GM23338 (cell line): ENCODE results near the gene ARHGEF19. TPM values are rescaled to one million over a fixed set of nuclear protein-coding genes. Genes with fewer than 3 reads are reported as not detected.

Experiments used
- ATAC-seq: fragments of 200-7000 bp; cut with Tn5 transposase; 3 replicates; pipeline ENCODE4 v1.9.1; 2020
- DNase-seq: peaks from one replicate; pipeline ENCODE4 v3.0.0-alpha.2; 2015; ENCODE audit warnings: low spot score
- H2AFZ ChIP-seq: fragments of 200-600 bp; sonication (generic); 2 replicates; pipeline ENCODE4 v1.8.0; 2016; ENCODE audit warnings: antibody characterized with exemption, mild to moderate bottlenecking, moderate library complexity
- H3F3A ChIP-seq: fragments of 200-600 bp; sonication (generic); replicated peaks from 2 replicates; pipeline ENCODE4 v1.8.0; 2017; ENCODE audit warnings: antibody characterized with exemption, mixed run types, low read depth
- H3K27ac ChIP-seq: fragments of 200-600 bp; sonication (generic); 2 replicates; pipeline ENCODE4 v1.6.1; 2016; ENCODE audit warnings: low read depth
- H3K27me3 ChIP-seq: fragments of 200-600 bp; sonication (generic); 2 replicates; pipeline ENCODE4 v1.8.0; 2016; ENCODE audit warnings: mild to moderate bottlenecking, mixed run types, moderate library complexity; ENCODE audit not compliant: insufficient read depth
- H3K36me3 ChIP-seq: fragments of 200-600 bp; sonication (generic); 2 replicates; pipeline ENCODE4 v1.8.0; 2016; ENCODE audit warnings: mild to moderate bottlenecking; ENCODE audit not compliant: insufficient read depth
- H3K4me1 ChIP-seq: fragments of 200-600 bp; sonication (generic); 2 replicates; pipeline ENCODE4 v1.8.0; 2016; ENCODE audit warnings: mild to moderate bottlenecking, moderate library complexity; ENCODE audit not compliant: insufficient read depth
- H3K4me2 ChIP-seq: fragments of 200-600 bp; sonication (generic); 2 replicates; pipeline ENCODE4 v1.7.1; 2017; ENCODE audit warnings: mixed run types
- H3K4me3 ChIP-seq: fragments of 200-600 bp; sonication (generic); 2 replicates; pipeline ENCODE4 v1.6.1; 2016; ENCODE audit warnings: mixed run types
- H3K79me2 ChIP-seq: fragments of 200-600 bp; sonication (generic); replicated peaks from 2 replicates; pipeline ENCODE4 v1.8.0; 2017; ENCODE audit warnings: mild to moderate bottlenecking; ENCODE audit not compliant: insufficient read depth
- H3K9me2 ChIP-seq: fragments of 200-600 bp; sonication (generic); 2 replicates; pipeline ENCODE4 v1.8.0; 2017; ENCODE audit not compliant: insufficient read depth
- H4K20me1 ChIP-seq: fragments of 200-600 bp; sonication (generic); replicated peaks from 2 replicates; pipeline ENCODE4 v1.8.0; 2017; ENCODE audit warnings: mild to moderate bottlenecking; ENCODE audit not compliant: insufficient read depth
- H3K27ac Mint-ChIP-seq: 2 replicates; pipeline ENCODE4 v1.8.0; 2020; ENCODE audit warnings: inconsistent platforms, mild to moderate bottlenecking, moderate library complexity, mixed read lengths
- H3K27me3 Mint-ChIP-seq: 3 replicates; pipeline ENCODE4 v1.8.0; 2022; ENCODE audit warnings: low read depth, mild to moderate bottlenecking, moderate library complexity, mixed read lengths, inconsistent platforms; ENCODE audit not compliant: insufficient read depth, poor library complexity
- H3K36me3 Mint-ChIP-seq: 3 replicates; pipeline ENCODE4 v1.8.0; 2021; ENCODE audit warnings: low read depth, mild to moderate bottlenecking, inconsistent platforms, moderate library complexity, mixed read lengths
- H3K4me1 Mint-ChIP-seq: 3 replicates; pipeline ENCODE4 v1.8.0; 2020; ENCODE audit warnings: mild to moderate bottlenecking, inconsistent platforms, mixed read lengths
- H3K4me3 Mint-ChIP-seq: 3 replicates; pipeline ENCODE4 v1.8.0; 2021; ENCODE audit warnings: moderate library complexity, mild to moderate bottlenecking, inconsistent platforms, mixed read lengths
- H3K9me3 Mint-ChIP-seq: 3 replicates; pipeline ENCODE4 v1.8.0; 2020; ENCODE audit warnings: moderate library complexity, mild to moderate bottlenecking, inconsistent platforms, mixed read lengths
- CREB1 ChIP-seq: fragments of 250-450 bp; sonication (Bioruptor Pico); IDR thresholded peaks from 2 replicates; pipeline ENCODE4 v1.5.0; 2020; ENCODE audit warnings: low read depth, mild to moderate bottlenecking, moderate library complexity
- CTCF ChIP-seq, 2 experiments: fragments of 200-600 bp in 1 of 2; sonication (generic) in 1 of 2; conservative IDR thresholded peaks; 2 replicates each; pipeline versions ENCODE4 v1.5.1 to v1.6.1; 2016 to 2017; ENCODE audit warnings: antibody characterized with exemption in 2 of 2, low read depth in 2 of 2, mild to moderate bottlenecking in 2 of 2, moderate library complexity in 1 of 2
- EZH2 ChIP-seq: fragments of 200-600 bp; sonication (generic); IDR thresholded peaks from one replicate; pipeline ENCODE4 v1.8.0; 2017; ENCODE audit warnings: antibody characterized with exemption, mild to moderate bottlenecking, low read depth; ENCODE audit not compliant: unreplicated experiment
- EZH2phosphoT487 ChIP-seq: fragments of 200-600 bp; sonication (generic); IDR thresholded peaks from one replicate; pipeline ENCODE4 v1.8.1; 2018; ENCODE audit warnings: antibody characterized with exemption; ENCODE audit not compliant: unreplicated experiment
- JUNB ChIP-seq: IDR thresholded peaks from one replicate; pipeline ENCODE4 v1.6.1; 2016; ENCODE audit warnings: antibody characterized with exemption; ENCODE audit not compliant: unreplicated experiment
- NANOG ChIP-seq: IDR thresholded peaks from 2 replicates; pipeline ENCODE4 v1.6.1; 2016; ENCODE audit warnings: antibody characterized with exemption, borderline replicate concordance
- POLR2AphosphoS5 ChIP-seq: IDR thresholded peaks from 2 replicates; pipeline ENCODE4 v1.6.1; 2016; ENCODE audit warnings: antibody characterized with exemption, low read depth
- STAT1 ChIP-seq: IDR thresholded peaks from one replicate; pipeline ENCODE4 v1.6.1; 2016; ENCODE audit warnings: antibody characterized with exemption; ENCODE audit not compliant: unreplicated experiment
- ZNF114 ChIP-seq: fragments of 250-450 bp; sonication (Bioruptor Pico); IDR thresholded peaks from 2 replicates; pipeline ENCODE4 v1.5.0; 2020; ENCODE audit warnings: mild to moderate bottlenecking, moderate library complexity
- ZNF331 ChIP-seq: fragments of 250-450 bp; sonication (Bioruptor Pico); IDR thresholded peaks from 2 replicates; pipeline ENCODE4 v1.5.0; 2020; ENCODE audit warnings: low read depth, mild to moderate bottlenecking, moderate library complexity
- polyA plus RNA-seq: library from polyadenylated mRNA; unstranded; fragments of >200 nt; fragmentation: Nextera tagmentation; extraction: Ambion mirVana; gene quantifications from 2 replicates; pipeline ENCODE4 v1.2.1, GENCODE V29; 2016
- total RNA-seq: library from RNA; depleted of rRNA; stranded (reverse); fragments of >200 nt; shearing (Covaris generic); gene quantifications from 2 replicates; pipeline ENCODE4 v1.2.3, GENCODE V29; 2014
- TF ChIP-seq, protein P1 (sequence below): IDR thresholded peaks from 2 replicates; pipeline ENCODE4 v1.6.1; 2016; ENCODE audit warnings: antibody characterized with exemption
- TF ChIP-seq, protein P2 (sequence below): IDR thresholded peaks from one replicate; pipeline ENCODE4 v1.6.1; 2018; ENCODE audit warnings: antibody characterized with exemption; ENCODE audit not compliant: unreplicated experiment

The ARHGEF19 gene
- total and polyA plus RNA-seq, 2 experiments from 2014 or later, result 19.5 to 46.4 TPM

GRCh38 chr1:16243215-16243610 is 30.8 kb upstream of the ARHGEF19 start (continued):
- TF ChIP-seq ZNF114 (CRISPR knock-in tag), result no peak
- no peak for TF ChIP-seq EZH2phosphoT487
- TF ChIP-seq ZNF331 (CRISPR knock-in tag), result no peak
- no peak for TF ChIP-seq JUNB
- no peak for TF ChIP-seq STAT1
- no peak for TF ChIP-seq POLR2AphosphoS5

DNA sequence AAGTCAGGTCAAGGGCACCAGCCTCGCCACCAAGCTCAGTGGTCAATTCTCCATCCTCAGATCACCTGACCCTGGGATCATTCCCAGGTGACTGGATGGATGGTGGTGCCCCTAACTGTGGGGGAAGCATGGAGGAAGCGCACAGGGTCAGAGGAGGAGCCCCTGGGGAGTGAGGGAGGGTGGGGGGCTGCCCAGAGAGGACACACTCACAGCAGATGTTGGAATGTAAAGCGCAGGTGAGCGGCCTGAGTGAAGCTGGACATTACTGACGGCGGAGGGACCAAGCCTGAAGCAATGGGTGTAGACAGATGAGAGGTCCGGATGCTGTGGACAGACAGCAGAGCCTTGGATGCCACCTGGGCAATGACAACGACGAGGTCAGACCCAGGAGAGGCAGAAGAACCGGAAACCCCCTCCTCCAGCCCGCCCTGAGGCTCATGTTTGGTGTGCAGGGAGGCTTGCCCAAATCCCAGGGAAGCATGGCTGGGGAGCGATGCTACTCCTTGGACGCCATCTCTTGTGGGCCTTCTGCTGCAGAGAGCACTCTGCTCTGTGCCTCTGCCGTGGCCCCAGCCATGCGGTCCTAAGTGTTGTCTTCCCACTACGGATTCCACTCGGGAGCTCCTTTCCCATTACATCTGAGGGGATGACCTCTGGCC is 30.2 kb upstream of the ARHGEF19 start:
- Mint-ChIP-seq H3K36me3 (no peaks in the 10 kb centered on the region; the same call in 2 of the 3 replicates), H3K27me3 (peaks cover 4% of the 10 kb centered on the region), H3K4me3 (no peak overlapping the region), H3K9me3 (no peaks in the 10 kb centered on the region), H3K27ac (no peak overlapping the region), H3K4me1 (peaks cover 7% of the 10 kb centered on the region; the same call in 2 of the 3 replicates)
- Histone ChIP-seq H3K27me3 (no peaks in the 10 kb centered on the region), H3F3A (peaks cover 4% of the 10 kb centered on the region; the same call in 1 of the 2 replicates), H3K4me3 (no peak overlapping the region), H3K36me3 (no peaks in the 10 kb centered on the region), H4K20me1 (no peaks in the 10 kb centered on the region; the same call in 1 of the 2 replicates), H3K4me1 (no peaks in the 10 kb centered on the region), H3K27ac (no peak overlapping the region), H3K79me2 (no peaks in the 10 kb centered on the region), H3K9me2 (no peaks in the 10 kb centered on the region), H3K4me2 (no peak overlapping the region), H2AFZ (no peak overlapping the region)
- no peak for DNase-seq
- no peak for ATAC-seq
- TF ChIP-seq STAT1, result no peak
- no peak for TF ChIP-seq EZH2
- TF ChIP-seq, protein P1, sequence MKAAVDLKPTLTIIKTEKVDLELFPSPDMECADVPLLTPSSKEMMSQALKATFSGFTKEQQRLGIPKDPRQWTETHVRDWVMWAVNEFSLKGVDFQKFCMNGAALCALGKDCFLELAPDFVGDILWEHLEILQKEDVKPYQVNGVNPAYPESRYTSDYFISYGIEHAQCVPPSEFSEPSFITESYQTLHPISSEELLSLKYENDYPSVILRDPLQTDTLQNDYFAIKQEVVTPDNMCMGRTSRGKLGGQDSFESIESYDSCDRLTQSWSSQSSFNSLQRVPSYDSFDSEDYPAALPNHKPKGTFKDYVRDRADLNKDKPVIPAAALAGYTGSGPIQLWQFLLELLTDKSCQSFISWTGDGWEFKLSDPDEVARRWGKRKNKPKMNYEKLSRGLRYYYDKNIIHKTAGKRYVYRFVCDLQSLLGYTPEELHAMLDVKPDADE, result no peak
- TF ChIP-seq JUNB, result no peak
- TF ChIP-seq EZH2phosphoT487, result no peak
- TF ChIP-seq NANOG, result no peak
- TF ChIP-seq ZNF331 (CRISPR knock-in tag), result no peak
- TF ChIP-seq POLR2AphosphoS5, result no peak
- no peak for TF ChIP-seq ZNF114 (CRISPR knock-in tag)
- TF ChIP-seq, protein P2, sequence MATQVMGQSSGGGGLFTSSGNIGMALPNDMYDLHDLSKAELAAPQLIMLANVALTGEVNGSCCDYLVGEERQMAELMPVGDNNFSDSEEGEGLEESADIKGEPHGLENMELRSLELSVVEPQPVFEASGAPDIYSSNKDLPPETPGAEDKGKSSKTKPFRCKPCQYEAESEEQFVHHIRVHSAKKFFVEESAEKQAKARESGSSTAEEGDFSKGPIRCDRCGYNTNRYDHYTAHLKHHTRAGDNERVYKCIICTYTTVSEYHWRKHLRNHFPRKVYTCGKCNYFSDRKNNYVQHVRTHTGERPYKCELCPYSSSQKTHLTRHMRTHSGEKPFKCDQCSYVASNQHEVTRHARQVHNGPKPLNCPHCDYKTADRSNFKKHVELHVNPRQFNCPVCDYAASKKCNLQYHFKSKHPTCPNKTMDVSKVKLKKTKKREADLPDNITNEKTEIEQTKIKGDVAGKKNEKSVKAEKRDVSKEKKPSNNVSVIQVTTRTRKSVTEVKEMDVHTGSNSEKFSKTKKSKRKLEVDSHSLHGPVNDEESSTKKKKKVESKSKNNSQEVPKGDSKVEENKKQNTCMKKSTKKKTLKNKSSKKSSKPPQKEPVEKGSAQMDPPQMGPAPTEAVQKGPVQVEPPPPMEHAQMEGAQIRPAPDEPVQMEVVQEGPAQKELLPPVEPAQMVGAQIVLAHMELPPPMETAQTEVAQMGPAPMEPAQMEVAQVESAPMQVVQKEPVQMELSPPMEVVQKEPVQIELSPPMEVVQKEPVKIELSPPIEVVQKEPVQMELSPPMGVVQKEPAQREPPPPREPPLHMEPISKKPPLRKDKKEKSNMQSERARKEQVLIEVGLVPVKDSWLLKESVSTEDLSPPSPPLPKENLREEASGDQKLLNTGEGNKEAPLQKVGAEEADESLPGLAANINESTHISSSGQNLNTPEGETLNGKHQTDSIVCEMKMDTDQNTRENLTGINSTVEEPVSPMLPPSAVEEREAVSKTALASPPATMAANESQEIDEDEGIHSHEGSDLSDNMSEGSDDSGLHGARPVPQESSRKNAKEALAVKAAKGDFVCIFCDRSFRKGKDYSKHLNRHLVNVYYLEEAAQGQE, result no peak
- TF ChIP-seq CTCF (conservative IDR thresholded peaks at IDR 0.05; ENCODE audit: low read depth in 2 of 2), result no peak
- no peak for TF ChIP-seq CREB1 (CRISPR knock-in tag)
